HG03520 (cell line): ENCODE measurements around the gene SLX9.
"Not testable (repeated sequence)": the region's sequence is repeated elsewhere in the genome, so short reads cannot be mapped to it uniquely, and the experiment has no call there.

Experiments used
- ATAC-seq: cut with Tn5 transposase; IDR thresholded peaks from one replicate; pipeline ENCODE4 v1.9.1; 2021; ENCODE audit warnings: mild to moderate bottlenecking, moderate library complexity; ENCODE audit not compliant: unreplicated experiment

Gene SLX9

GRCh38 chr21:44928500-44929241 is 11.2 kb upstream of the SLX9 start:
- not testable (repeated sequence) for ATAC-seq

- ATAC-seq: no peak
These were observed 10.5 kb upstream of the SLX9 start for GRCh38 chr21:44929242-44929798.

GRCh38 chr21:44929799-44930542 is 9.9 kb upstream of the SLX9 start:
- no peak for ATAC-seq

- ATAC-seq: no peak
These were observed 9.3 kb upstream of the SLX9 start for GRCh38 chr21:44930543-44930981.

DNA sequence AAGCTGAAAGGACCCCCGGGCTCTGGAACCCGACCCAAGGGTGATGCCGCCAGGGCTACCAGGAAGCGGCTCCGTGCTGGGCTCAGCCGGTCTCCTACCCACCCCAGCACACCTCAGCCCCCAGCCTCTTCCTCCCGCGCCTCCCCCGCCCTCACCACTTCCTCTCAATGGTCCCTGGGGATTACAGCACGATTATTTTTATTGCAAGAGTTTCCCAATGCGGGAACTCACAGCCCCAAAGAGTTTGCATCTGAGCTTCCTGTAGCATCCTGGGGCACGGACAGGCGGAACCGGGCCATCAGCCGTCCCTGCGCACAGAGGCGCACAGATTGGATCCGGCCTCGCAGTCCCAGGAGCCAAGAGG is 8.7 kb upstream of the SLX9 start:
- ATAC-seq: no peak

- ATAC-seq: no peak
These were observed 8.1 kb upstream of the SLX9 start for GRCh38 chr21:44931501-44932407.

DNA sequence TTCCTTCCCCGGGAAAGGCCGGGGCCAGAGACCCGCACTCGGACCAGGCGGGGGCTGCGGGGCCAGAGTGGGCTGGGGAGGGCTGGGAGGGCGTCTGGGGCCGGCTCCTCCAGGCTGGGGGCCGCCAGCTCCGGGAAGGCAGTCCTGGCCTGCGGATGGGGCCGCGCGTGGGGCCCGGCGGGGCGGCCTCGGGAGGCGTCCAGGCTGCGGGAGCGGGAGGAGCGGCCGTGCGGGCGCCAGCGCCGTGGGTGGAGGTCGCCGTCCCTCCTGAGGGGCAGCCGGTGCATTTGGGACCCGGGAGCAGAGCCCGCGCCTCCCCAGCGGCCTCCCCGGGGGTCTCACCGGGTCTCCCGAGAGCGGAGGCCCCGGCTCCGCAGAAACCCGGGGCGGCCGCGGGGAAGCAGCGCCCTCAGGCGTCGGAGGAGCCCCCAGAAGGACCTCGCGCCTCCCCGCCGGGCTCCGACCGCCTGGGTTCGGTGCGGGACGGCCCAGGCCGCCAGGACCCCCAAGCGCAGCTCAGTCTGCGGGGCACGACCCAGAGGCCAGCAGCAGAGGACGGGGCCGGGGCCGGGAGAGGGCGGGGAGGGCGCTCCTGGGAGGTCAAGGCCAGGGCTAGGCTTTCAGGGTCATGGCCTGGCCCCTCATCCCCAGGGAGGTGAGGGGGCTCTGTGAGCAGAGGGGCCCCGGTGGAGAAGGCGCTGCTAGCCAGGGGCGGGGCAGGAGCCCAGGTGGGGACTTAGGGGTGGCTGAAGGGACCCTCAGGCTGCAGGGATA is 7.2 kb upstream of the SLX9 start:
- no peak for ATAC-seq

DNA sequence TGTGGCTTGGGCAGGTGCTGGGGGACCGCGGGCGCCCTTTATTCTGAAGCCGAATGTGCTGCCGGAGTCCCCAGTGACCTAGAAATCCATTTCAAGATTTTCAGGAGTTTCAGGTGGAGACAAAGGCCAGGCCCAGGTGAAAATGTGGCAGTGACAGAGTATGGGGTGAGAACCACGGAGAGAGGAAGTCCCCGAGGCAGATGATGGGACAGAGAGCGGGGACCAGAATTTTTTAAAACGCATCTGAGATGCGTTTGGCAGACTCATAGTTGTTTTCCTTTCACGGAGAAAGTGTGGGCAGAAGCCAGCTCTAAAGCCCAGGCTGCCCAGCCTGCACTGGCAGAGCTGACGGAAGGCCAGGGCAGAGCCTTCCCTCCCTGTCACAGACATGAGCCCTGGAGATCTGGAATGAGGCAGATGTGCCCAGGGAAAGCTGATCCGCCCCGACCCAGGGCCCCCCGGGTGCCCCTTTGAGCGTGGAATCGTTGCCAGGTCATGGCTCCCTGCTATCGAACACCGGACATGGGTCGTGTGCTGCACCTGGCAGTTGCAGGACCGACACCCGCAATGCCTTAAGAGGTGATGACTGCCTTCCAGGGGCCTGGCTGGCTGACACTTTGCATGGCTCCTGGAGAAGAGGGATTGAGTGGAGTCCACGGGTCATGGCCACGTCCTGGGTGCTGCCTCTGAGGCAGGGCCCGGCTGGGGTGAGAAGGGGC is 6.5 kb upstream of the SLX9 start:
- ATAC-seq: no peak

GRCh38 chr21:44933918-44934260 is 5.9 kb upstream of the SLX9 start:
- no peak for ATAC-seq

DNA sequence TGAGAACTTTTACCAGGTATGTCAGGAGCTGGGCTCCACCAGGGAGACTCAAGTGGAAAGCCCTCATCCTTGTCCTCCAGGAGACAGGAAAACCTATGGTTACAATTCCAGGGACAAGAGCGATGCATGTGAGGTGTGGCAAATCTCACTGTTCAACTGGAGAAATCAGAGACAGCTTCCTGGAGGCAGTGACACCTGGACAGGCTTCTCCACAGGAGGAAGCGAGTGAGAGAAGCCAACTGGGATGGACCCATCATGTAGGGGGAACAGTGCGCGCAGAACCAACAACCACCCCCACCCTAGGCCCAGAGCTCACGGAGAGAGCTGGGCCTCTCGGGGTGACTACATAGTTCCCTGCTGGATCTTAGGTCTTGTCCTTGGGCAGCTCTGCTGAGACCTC is 5.6 kb upstream of the SLX9 start:
- no peak for ATAC-seq

GRCh38 chr21:44934797-44935532 is 4.9 kb upstream of the SLX9 start:
- no peak for ATAC-seq

DNA sequence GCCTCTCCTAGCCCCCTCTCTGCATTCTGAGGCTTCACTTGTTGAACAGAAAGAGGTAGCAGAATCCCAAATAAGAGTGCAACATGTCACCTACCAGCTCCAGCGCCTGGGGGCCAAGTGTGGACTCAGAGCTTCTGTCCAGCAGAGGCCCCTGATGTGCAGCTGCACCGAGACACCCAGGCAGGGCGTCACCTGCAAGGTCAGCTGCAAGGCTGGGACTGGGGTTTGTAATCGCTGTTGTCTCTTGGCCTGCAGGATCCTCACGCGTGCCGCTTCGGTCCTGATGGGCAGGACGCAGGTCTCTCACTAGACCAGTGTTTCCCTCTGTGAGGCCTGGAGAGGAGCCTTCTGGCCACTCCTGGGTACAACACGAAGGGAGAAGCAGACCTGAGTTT is 4.3 kb upstream of the SLX9 start:
- ATAC-seq: no peak

- no peak for ATAC-seq
These were observed 877 bp upstream of the SLX9 start for GRCh38 chr21:44938772-44939531.

DNA sequence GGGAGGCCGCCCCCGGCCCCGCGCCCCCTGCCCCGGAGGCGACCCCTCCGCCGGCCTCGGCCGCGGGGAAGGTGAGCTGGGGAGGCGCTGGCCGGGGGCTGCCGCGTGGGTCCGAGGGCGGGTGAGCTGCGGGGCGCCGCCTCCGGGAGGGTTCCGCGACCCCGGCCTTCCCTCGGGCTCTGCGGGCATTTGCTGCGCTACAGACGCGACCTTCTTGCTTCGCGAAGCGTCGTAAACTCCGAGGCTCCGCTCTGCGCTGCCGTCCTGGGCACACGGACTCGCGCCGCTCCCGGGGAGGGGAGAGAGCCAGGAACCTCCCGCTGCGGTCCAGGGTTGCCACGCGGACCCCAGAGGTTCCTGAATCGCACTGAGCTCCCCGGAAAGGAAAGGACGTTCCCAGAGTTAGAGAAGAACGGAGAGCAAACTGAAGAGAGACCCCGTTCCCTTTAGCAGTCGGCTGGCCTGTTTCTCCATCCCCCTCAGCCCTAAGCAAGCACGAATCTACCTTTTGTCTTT is 345 bp downstream of the SLX9 start:
- peak; percentile 35 for ATAC-seq

- no peak for ATAC-seq
These were observed 1.7 kb downstream of the SLX9 start for GRCh38 chr21:44941567-44941966.

GRCh38 chr21:44942566-44942965 is 2.7 kb downstream of the SLX9 start:
- no peak for ATAC-seq

DNA sequence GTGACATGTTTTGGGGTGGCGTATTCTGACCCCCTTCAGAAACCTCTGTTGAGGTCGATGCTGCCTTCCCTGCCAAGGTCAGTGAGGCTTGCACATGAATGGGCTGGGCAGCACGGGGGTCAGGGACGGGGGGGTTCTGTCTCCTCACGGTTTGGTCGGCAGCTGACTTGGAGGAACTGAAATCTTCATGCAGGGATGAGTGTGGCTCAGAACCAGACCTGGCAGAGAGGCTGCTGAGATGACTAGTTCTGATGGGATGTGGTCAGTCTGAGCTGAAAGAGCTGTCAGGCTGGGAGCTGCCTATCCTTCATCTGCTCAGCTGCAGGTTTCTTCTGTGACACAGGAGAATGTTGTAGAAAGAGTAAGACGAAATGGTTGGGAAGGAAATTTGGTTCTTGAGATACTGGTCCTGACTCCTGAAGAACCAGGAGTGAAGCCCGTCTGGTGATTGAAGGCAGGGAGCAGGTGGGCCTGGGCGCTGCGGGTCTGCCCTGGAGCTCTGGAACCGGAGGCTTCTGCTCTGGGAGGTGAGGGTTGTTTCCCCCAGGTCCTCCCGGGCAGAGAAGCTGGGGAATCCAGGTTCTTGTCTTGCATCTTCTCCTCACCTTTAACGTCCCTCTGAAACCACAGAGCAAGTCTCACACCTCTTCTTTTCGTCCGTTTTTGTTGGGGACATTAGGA is 3.3 kb downstream of the SLX9 start:
- ATAC-seq: no peak
